ENCODE measurements around the gene ST7. TPM values are rescaled to one million over a fixed set of nuclear protein-coding genes. Genes with fewer than 3 reads are reported as not detected.

Gene ST7
- total RNA-seq, 1 experiment from 2014 or later: 27.2 TPM

GRCh38 chr7:117155694-117156093 lies 202.4 kb downstream of the ST7 start:
- DNase-seq (ENCODE audit: low read depth): no peak

GRCh38 chr7:117157241-117158209 lies 204.2 kb downstream of the ST7 start:
- DNase-seq (ENCODE audit: low read depth): peak; percentile 97

- peak; percentile 23 for DNase-seq (ENCODE audit: low read depth)
Measured at GRCh38 chr7:117158941-117159697, 205.8 kb downstream of the ST7 start.

GRCh38 chr7:117163101-117163500 lies 209.8 kb downstream of the ST7 start:
- peak; percentile 36 for DNase-seq (ENCODE audit: low read depth)

- peak; percentile 64 for DNase-seq (ENCODE audit: low read depth)
Measured at GRCh38 chr7:117164620-117165019, 211.3 kb downstream of the ST7 start.

- no peak for DNase-seq (ENCODE audit: low read depth)
Measured at GRCh38 chr7:117165656-117166055, 212.4 kb downstream of the ST7 start.

- DNase-seq (ENCODE audit: low read depth): peak; percentile 92
Measured at GRCh38 chr7:117169907-117170306, 216.6 kb downstream of the ST7 start.

GRCh38 chr7:117171106-117171505 lies 217.8 kb downstream of the ST7 start:
- DNase-seq (ENCODE audit: low read depth): peak; percentile 12

GRCh38 chr7:117172283-117172682 lies 219.0 kb downstream of the ST7 start:
- peak; percentile 2 for DNase-seq (ENCODE audit: low read depth)

GRCh38 chr7:117173035-117173770 lies 219.9 kb downstream of the ST7 start:
- peak; percentile 40 for DNase-seq (ENCODE audit: low read depth)

GRCh38 chr7:117176206-117176605 lies 222.9 kb downstream of the ST7 start:
- no peak for DNase-seq (ENCODE audit: low read depth)

GRCh38 chr7:117178600-117178999 lies 225.3 kb downstream of the ST7 start:
- no peak for DNase-seq (ENCODE audit: low read depth)

- no peak for DNase-seq (ENCODE audit: low read depth)
Measured at GRCh38 chr7:117179701-117180100, 226.4 kb downstream of the ST7 start.

GRCh38 chr7:117183729-117184128 lies 230.4 kb downstream of the ST7 start:
- DNase-seq (ENCODE audit: low read depth): no peak

- no peak for DNase-seq (ENCODE audit: low read depth)
Measured at GRCh38 chr7:117184367-117184766, 231.1 kb downstream of the ST7 start.

- no peak for DNase-seq (ENCODE audit: low read depth)
Measured at GRCh38 chr7:117185124-117185523, 231.8 kb downstream of the ST7 start.

GRCh38 chr7:117186218-117187010 lies 233.1 kb downstream of the ST7 start:
- peak; percentile 78 for DNase-seq (ENCODE audit: low read depth)

GRCh38 chr7:117188376-117188775 lies 235.1 kb downstream of the ST7 start:
- DNase-seq (ENCODE audit: low read depth): no peak

GRCh38 chr7:117188949-117189592 lies 235.8 kb downstream of the ST7 start:
- DNase-seq (ENCODE audit: low read depth): no peak

GRCh38 chr7:117190104-117190503 lies 236.8 kb downstream of the ST7 start:
- no peak for DNase-seq (ENCODE audit: low read depth)

Measured in M059J (cell line).